Calu3 (cell line): ENCODE measurements around the gene ATP5F1E. TPM values are rescaled to one million over a fixed set of nuclear protein-coding genes. Genes with fewer than 3 reads are reported as not detected.

Experiments used
- BruUV-seq: library from RNA; stranded (reverse); fragments of 400-500 nt; replicated peaks from 2 replicates; lab custom pipeline; 2021; lab: Mats Ljungman, UMichigan
- CTCF ChIA-PET: fragments of 300-600 bp; sonication (Branson Sonifier 250); formaldehyde crosslinking; loops from one replicate; lab custom pipeline; 2022; ENCODE audit warnings: antibody characterized with exemption; lab: Charles Lee
- DNase-seq: peaks from one replicate; pipeline ENCODE4 v3.0.0; 2022
- H3K27ac Mint-ChIP-seq: one replicate; pipeline ENCODE4 v1.8.0; 2022; ENCODE audit warnings: mixed read lengths; ENCODE audit not compliant: unreplicated experiment
- H3K27me3 Mint-ChIP-seq: one replicate; pipeline ENCODE4 v1.8.0; 2022; ENCODE audit warnings: mixed read lengths; ENCODE audit not compliant: unreplicated experiment
- H3K36me3 Mint-ChIP-seq: one replicate; pipeline ENCODE4 v1.8.0; 2022; ENCODE audit warnings: mild to moderate bottlenecking, moderate library complexity, mixed read lengths; ENCODE audit not compliant: insufficient read depth, unreplicated experiment
- H3K4me1 Mint-ChIP-seq: one replicate; pipeline ENCODE4 v1.8.0; 2022; ENCODE audit warnings: mild to moderate bottlenecking, low read depth, mixed read lengths; ENCODE audit not compliant: unreplicated experiment
- H3K4me3 Mint-ChIP-seq: one replicate; pipeline ENCODE4 v1.8.0; 2022; ENCODE audit warnings: mild to moderate bottlenecking, low read depth, moderate library complexity, mixed read lengths; ENCODE audit not compliant: unreplicated experiment
- H3K9me3 Mint-ChIP-seq: one replicate; pipeline ENCODE4 v1.8.0; 2022; ENCODE audit warnings: low read depth, mixed read lengths; ENCODE audit not compliant: unreplicated experiment
- CTCF ChIP-seq: fragments of 200-600 bp; IDR thresholded peaks from one replicate; pipeline ENCODE4 v1.8.0; 2022; ENCODE audit warnings: antibody characterized with exemption; ENCODE audit not compliant: unreplicated experiment
- intact Hi-C: fragments of 100-400 bp; cut with micrococcal nuclease; formaldehyde crosslinking; loops from one replicate; pipeline ENCODE4 v1.10.0; 2022; ENCODE audit not compliant: unreplicated experiment
- total RNA-seq: library from RNA; stranded (reverse); gene quantifications from 2 replicates; pipeline ENCODE4 v1.2.3, GENCODE V29; 2022

ATP5F1E gene
- total RNA-seq, 1 experiment from 2014 or later, result 116 TPM

DNA sequence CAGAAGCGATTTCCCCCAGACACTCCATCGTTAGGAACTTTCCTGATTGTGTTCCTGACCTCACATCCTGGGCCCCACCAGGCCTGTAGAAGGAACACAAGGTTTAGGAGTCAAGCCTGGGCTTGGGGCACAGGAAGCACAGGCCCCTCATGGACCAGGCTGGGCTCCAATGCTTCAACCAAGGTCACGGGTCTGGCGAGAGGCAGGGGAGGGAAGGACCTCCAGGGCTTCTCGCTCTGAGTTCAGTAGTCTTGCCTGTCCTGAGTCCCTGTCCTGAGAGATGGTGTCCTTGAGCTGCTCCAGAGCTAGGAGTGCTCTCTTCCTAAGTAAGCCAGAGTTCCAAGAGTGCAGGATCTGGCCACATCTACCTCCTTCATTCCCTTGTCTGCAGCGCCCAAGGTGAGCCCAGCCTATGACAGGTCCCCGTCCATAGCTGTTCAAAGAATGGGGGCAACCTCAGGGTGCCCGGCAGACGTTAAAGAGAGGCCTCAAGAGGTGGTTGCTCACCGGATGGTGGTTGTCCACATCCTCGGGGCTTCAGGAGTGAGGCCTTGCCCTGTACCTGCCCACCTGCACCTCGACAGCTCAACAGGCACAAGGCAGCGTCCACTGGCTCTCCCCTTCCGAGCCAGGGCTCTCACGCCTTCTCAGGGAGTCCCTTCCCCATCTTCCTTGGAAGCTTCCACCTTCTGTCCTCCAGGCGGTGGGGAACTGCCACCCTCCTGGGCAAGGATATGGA lies 14.5 kb downstream of the ATP5F1E start:
- Mint-ChIP-seq H3K27ac (no peak overlapping the region), H3K9me3 (no peaks in the 10 kb centered on the region), H3K36me3 (peaks cover 17% of the 10 kb centered on the region), H3K27me3 (no peaks in the 10 kb centered on the region), H3K4me1 (peaks cover 24% of the 10 kb centered on the region), H3K4me3 (no peak overlapping the region)
- CTCF ChIA-PET, result interaction anchor here (1.0 kb wide), 1 partner anchor 14 kb away, joined by 4 read pairs; no protein-coding TSS in a partner anchor
- no peak for TF ChIP-seq CTCF
- BruUV-seq, result no TSS peak
- intact Hi-C loops, result no loop called here
- no peak for DNase-seq

DNA sequence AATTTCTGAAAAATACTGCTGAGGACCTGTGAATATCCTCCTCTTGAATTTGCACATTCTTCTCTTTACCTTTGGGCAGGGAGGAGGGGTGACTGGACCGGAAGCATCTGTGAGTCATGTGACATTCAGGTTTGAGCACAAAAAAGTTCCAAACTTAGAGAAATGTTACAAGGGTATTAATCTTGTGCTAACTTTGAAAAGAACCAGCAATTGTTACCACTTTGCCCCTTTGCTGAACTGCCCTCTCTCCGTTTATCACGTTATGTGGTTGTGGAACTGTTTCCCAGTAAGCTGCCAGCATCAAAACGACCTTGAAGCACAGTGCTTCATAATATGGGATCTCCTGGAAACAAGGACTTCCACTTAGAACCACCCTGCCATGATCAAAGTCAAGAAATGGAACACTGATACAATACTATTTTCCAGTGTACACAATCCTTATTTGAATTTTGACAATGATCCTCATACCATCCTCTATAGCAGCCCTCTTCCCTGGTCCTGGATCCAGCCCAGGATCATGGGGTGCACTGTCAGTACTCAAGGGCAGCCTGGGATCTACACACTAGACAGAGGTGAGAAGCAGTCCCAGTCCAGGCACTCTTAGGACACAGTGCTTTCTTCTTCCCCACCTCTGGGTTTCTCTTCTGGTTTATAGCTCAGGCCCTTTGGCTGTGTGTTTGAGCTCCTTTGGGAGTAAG lies 15.2 kb downstream of the ATP5F1E start:
- Mint-ChIP-seq H3K36me3 (peaks cover 10% of the 10 kb centered on the region), H3K4me3 (no peak overlapping the region), H3K27ac (no peak overlapping the region), H3K9me3 (no peaks in the 10 kb centered on the region), H3K4me1 (peaks cover 28% of the 10 kb centered on the region), H3K27me3 (no peaks in the 10 kb centered on the region)
- CTCF ChIA-PET, result interaction anchor here (1.0 kb wide), 1 partner anchor 14 kb away, joined by 4 read pairs; no protein-coding TSS in a partner anchor
- intact Hi-C loops, result no loop called here
- no peak for TF ChIP-seq CTCF
- BruUV-seq, result no TSS peak
- DNase-seq, result no peak

- DNase-seq, result no peak
- CTCF ChIA-PET, result no interaction called here
- no peaks in the 10 kb centered on the region for H3K27me3 Mint-ChIP-seq
- no peak overlapping the region for H3K27ac Mint-ChIP-seq
- H3K9me3 Mint-ChIP-seq, result no peaks in the 10 kb centered on the region
- H3K4me1 Mint-ChIP-seq, result peaks cover 36% of the 10 kb centered on the region
- BruUV-seq, result no TSS peak
- intact Hi-C loops, result no loop called here
- H3K4me3 Mint-ChIP-seq, result no peak overlapping the region
- peaks cover 14% of the 10 kb centered on the region for H3K36me3 Mint-ChIP-seq
- TF ChIP-seq CTCF, result no peak
Observed at GRCh38 chr20:59015812-59016711, 16.1 kb downstream of the ATP5F1E start.

GRCh38 chr20:59015411-59015810 lies 16.7 kb downstream of the ATP5F1E start:
- no TSS peak for BruUV-seq
- intact Hi-C loops, result no loop called here

More at GRCh38 chr20:59015411-59015810, 16.7 kb downstream of the ATP5F1E start:
- DNase-seq, result no peak
- TF ChIP-seq CTCF, result no peak
- H3K9me3 Mint-ChIP-seq, result no peaks in the 10 kb centered on the region
- H3K36me3 Mint-ChIP-seq, result peaks cover 18% of the 10 kb centered on the region
- no peak overlapping the region for H3K4me3 Mint-ChIP-seq
- CTCF ChIA-PET, result no interaction called here
- no peaks in the 10 kb centered on the region for H3K27me3 Mint-ChIP-seq
- no peak overlapping the region for H3K27ac Mint-ChIP-seq
- peaks cover 42% of the 10 kb centered on the region for H3K4me1 Mint-ChIP-seq
